Colonic mucosa (tissue), 4 donors: ENCODE data around the gene EPHB6. TPM values are rescaled to one million over a fixed set of nuclear protein-coding genes. Genes with fewer than 3 reads are reported as not detected.

Experiments
- DNase-seq: peaks from one replicate; pipeline ENCODE4 v3.0.0-alpha.2; 2020
- H3K27ac ChIP-seq: fragments of 200-600 bp; one replicate; pipeline ENCODE4 v1.8.0; 2021
- H3K27me3 ChIP-seq: fragments of 200-600 bp; one replicate; pipeline ENCODE4 v1.8.0; 2021
- H3K36me3 ChIP-seq: fragments of 200-600 bp; one replicate; pipeline ENCODE4 v1.8.0; 2021
- H3K4me1 ChIP-seq: fragments of 200-600 bp; one replicate; pipeline ENCODE4 v1.8.0; 2021; ENCODE audit warnings: mild to moderate bottlenecking
- H3K4me3 ChIP-seq: fragments of 200-600 bp; one replicate; pipeline ENCODE4 v1.8.0; 2021
- H3K9ac ChIP-seq, 2 donors: one replicate each; pipeline ENCODE4 v1.7.0; 2013; ENCODE audit warnings: control low read depth in 2 of 2, low read depth in 2 of 2, low read length in 2 of 2
- H3K9me3 ChIP-seq: fragments of 200-600 bp; one replicate; pipeline ENCODE4 v1.8.0; 2021
- intact Hi-C: fragments of 100-400 bp; cut with DNase I; formaldehyde crosslinking; loops from one replicate; pipeline ENCODE4 v1.14.1; 2022
- total RNA-seq, 2 donors: library from RNA; stranded (reverse); fragmentation: NEBNext Ultra II Directional in 1 of 2; extraction: Animal tissue kit (Norgen Biotek cat#: 25700) in 1 of 2; gene quantifications; one replicate each; pipeline ENCODE4 v1.2.1, GENCODE V29; 2021
- TF ChIP-seq, protein P1 (sequence below): fragments of 200-600 bp; IDR thresholded peaks from one replicate; pipeline ENCODE4 v1.8.0; 2022; ENCODE audit warnings: antibody characterized with exemption, mild to moderate bottlenecking
- donor health status: healthy.
- donor health status: DM: no; HTN: no; CAD: no.
- donor health status: DM: no; HTN: no; CAD: no.

The EPHB6 gene
- total RNA-seq, 2 donors from 2014 or later, result 1.5 to 2.3 TPM

DNA sequence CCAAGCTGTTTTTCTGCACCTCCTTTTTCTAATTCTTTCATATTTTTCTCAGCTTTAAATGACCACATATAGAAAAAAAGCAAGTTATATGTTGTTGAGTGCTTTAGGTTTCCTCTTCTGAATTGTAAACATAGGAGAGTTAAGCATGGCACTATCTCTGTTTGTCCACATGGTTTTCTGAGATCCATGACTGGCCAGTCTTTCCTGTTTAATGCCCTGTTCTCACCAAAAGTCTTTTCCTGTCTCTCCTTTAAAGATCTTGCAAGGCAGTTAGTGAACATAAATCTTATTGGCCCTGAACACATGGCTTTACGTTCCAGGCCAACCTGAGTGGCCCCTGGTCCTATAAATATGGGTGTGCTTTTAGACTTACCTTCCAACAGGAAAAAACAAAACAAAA is 59.2 kb downstream of the EPHB6 start:
- no peak for DNase-seq
- H3K4me1 ChIP-seq, result no peaks in the 10 kb centered on the region
- H3K9ac ChIP-seq, result no peak overlapping the region
- TF ChIP-seq, protein P1, sequence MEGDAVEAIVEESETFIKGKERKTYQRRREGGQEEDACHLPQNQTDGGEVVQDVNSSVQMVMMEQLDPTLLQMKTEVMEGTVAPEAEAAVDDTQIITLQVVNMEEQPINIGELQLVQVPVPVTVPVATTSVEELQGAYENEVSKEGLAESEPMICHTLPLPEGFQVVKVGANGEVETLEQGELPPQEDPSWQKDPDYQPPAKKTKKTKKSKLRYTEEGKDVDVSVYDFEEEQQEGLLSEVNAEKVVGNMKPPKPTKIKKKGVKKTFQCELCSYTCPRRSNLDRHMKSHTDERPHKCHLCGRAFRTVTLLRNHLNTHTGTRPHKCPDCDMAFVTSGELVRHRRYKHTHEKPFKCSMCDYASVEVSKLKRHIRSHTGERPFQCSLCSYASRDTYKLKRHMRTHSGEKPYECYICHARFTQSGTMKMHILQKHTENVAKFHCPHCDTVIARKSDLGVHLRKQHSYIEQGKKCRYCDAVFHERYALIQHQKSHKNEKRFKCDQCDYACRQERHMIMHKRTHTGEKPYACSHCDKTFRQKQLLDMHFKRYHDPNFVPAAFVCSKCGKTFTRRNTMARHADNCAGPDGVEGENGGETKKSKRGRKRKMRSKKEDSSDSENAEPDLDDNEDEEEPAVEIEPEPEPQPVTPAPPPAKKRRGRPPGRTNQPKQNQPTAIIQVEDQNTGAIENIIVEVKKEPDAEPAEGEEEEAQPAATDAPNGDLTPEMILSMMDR, result no peak
- no peaks in the 10 kb centered on the region for H3K9me3 ChIP-seq
- H3K4me3 ChIP-seq, result no peak overlapping the region
- intact Hi-C loops, result no loop called here
- no peaks in the 10 kb centered on the region for H3K27me3 ChIP-seq
- no peak overlapping the region for H3K27ac ChIP-seq
- no peaks in the 10 kb centered on the region for H3K36me3 ChIP-seq

DNA sequence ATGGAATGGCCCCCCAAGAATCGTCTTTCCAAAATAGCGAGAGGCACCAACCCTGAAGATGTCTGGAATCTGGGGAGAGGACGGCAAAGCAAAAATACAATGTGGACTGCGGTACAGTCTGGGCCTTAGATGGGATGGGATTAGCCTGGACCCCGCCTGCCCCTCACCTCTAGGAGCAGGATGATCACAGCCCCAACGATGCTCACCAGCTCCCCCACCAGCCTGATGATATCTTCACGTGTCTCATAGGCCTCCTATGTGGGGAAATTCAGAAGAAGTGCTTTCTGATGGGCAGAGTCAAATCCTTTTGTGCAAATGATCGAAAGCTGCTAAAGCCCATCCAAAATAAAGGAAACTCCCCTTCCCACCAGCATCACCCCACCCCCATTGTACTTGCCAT is 60.4 kb downstream of the EPHB6 start:
- TF ChIP-seq, protein P1, result no peak
- Histone ChIP-seq H3K4me1 (no peaks in the 10 kb centered on the region), H3K9me3 (no peaks in the 10 kb centered on the region), H3K9ac (no peak overlapping the region), H3K27me3 (no peaks in the 10 kb centered on the region), H3K36me3 (no peaks in the 10 kb centered on the region), H3K4me3 (no peak overlapping the region), H3K27ac (no peak overlapping the region)
- DNase-seq, result no peak
- intact Hi-C loops, result no loop called here

DNA sequence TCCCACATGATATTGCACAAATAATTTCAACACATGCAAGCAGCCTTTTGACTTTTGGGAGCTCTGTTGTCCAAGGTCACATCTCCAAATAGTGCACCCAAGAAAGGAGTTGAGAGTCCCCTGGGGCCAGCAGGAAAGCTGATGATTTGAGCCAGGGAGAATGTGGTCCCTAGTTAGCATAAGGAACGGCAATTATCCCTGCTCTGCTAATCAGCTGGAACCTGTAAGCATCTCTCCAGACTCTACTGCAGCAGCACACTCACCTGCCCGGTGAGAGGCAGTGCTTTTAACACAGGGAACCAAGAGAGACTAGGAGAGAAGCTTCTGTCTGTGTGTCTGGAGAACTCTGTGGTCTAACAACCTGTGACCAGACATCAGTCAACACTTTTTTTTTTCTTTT is 61.6 kb downstream of the EPHB6 start:
- no peak for DNase-seq
- H3K9me3 ChIP-seq, result no peaks in the 10 kb centered on the region
- H3K4me1 ChIP-seq, result no peaks in the 10 kb centered on the region
- H3K9ac ChIP-seq, result no peak overlapping the region
- intact Hi-C loops, result no loop called here
- H3K4me3 ChIP-seq, result no peak overlapping the region
- TF ChIP-seq, protein P1, result no peak
- no peaks in the 10 kb centered on the region for H3K36me3 ChIP-seq
- H3K27me3 ChIP-seq, result no peaks in the 10 kb centered on the region
- no peak overlapping the region for H3K27ac ChIP-seq

DNA sequence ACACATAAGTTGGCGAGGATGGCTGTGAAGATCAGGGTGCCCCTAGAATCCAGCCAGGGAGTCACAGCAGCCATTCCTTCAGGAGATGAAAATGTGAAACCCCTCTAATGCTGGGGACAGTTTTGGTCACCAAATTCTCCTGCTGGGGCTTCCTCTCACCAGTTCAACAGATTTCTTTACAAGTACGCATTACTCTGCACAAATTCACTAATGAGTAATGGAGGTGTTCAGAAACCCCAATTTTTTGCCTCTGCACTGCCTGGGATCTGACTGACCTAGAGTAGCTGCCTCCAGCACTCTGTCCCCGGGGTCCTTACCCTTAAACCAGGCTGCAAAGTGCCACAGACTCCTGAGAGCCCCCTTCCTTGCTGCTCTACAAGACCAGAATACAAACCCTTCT is 62.6 kb downstream of the EPHB6 start:
- H3K9me3 ChIP-seq, result no peaks in the 10 kb centered on the region
- H3K36me3 ChIP-seq, result no peaks in the 10 kb centered on the region
- H3K27ac ChIP-seq, result no peak overlapping the region
- H3K4me3 ChIP-seq, result no peak overlapping the region
- DNase-seq, result no peak
- intact Hi-C loops, result no loop called here
- H3K9ac ChIP-seq, result no peak overlapping the region
- no peaks in the 10 kb centered on the region for H3K27me3 ChIP-seq
- H3K4me1 ChIP-seq, result no peaks in the 10 kb centered on the region
- TF ChIP-seq, protein P1, result no peak

DNA sequence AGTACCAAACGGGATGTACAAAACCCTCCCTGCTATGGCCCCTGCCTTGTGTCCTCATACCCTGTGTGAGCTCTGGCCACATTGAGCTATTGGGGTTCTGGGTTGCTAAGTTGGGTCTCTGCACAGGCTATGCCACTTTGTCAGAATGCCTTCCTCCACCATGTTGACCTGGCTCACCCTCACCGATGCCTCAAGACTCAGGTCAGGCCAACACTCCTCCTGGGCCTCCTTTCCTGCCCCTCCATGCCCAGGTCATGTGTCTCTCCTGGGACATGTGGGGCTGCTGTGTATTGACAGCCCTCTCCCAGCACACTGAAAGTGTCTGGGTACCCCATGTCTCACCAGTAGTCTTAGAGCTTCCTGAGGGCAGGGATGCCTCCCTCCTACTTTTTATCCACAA is 64.0 kb downstream of the EPHB6 start:
- no peak for DNase-seq
- Histone ChIP-seq H3K27ac (no peak overlapping the region), H3K36me3 (no peaks in the 10 kb centered on the region), H3K27me3 (no peaks in the 10 kb centered on the region), H3K9me3 (no peaks in the 10 kb centered on the region), H3K9ac (no peak overlapping the region), H3K4me1 (no peaks in the 10 kb centered on the region), H3K4me3 (no peak overlapping the region)
- intact Hi-C loops, result no loop called here
- TF ChIP-seq, protein P1, result no peak

DNA sequence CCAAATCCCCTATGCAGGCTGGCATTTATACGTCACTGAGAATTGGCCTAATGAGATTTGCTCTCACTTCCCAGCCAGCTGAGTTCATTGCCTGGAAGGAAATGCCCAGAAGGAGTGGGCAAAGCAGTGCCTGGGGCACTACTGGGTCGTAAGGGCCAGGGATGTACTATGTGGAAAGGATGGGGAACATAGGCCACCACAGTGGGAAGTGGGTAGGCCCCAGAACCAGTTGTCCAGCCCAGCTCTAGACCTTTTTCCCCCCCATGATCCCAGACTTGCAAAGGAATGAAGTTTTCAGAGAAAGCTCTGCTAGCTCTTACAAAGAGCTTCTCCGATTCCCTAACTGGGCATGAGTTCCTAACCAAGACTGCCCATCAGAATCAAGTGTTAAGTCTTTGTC is 64.8 kb downstream of the EPHB6 start:
- Histone ChIP-seq H3K27ac (no peak overlapping the region), H3K9ac (no peak overlapping the region), H3K27me3 (no peaks in the 10 kb centered on the region), H3K4me1 (no peaks in the 10 kb centered on the region), H3K36me3 (no peaks in the 10 kb centered on the region), H3K4me3 (no peak overlapping the region), H3K9me3 (no peaks in the 10 kb centered on the region)
- intact Hi-C loops, result no loop called here
- DNase-seq, result no peak
- TF ChIP-seq, protein P1, result no peak
